SU-DHL-6 (cell line): ENCODE data around the gene ULBP2.
"Not testable (repeated sequence)": the region's sequence is repeated elsewhere in the genome, so short reads cannot be mapped to it uniquely, and the experiment has no call there.

ENCODE experiments used
- H2AFZ ChIP-seq: fragments of 200-600 bp; sonication (generic); 2 replicates; pipeline ENCODE4 v1.6.1; 2014; ENCODE audit warnings: low read depth, mild to moderate bottlenecking, moderate library complexity, mixed read lengths, antibody characterized with exemption, low read length; ENCODE audit not compliant: severe bottlenecking
- H3F3A ChIP-seq: fragments of 200-600 bp; shearing (Covaris generic); 2 replicates; pipeline ENCODE4 v1.6.0; 2016; ENCODE audit warnings: antibody characterized with exemption, mild to moderate bottlenecking; ENCODE audit not compliant: insufficient read depth
- H3K27ac ChIP-seq: fragments of 200-600 bp; sonication (generic); 2 replicates; pipeline ENCODE4 v1.5.1; 2016; ENCODE audit warnings: low read depth, mild to moderate bottlenecking, low read length, moderate library complexity, mixed read lengths
- H3K27me3 ChIP-seq: fragments of 200-600 bp; sonication (generic), shearing (Covaris generic); 2 replicates; pipeline ENCODE4 v1.6.0; 2014; ENCODE audit warnings: mild to moderate bottlenecking, low read length
- H3K36me3 ChIP-seq: fragments of 200-600 bp; sonication (generic); 2 replicates; pipeline ENCODE4 v1.6.1; 2014; ENCODE audit warnings: mild to moderate bottlenecking, low read length, mixed read lengths
- H3K4me2 ChIP-seq: fragments of 300-600, 200-600 bp; shearing (Covaris generic), sonication (generic); 2 replicates; pipeline ENCODE4 v1.6.0; 2014; ENCODE audit warnings: low read length, low read depth, mild to moderate bottlenecking; ENCODE audit not compliant: poor library complexity, severe bottlenecking
- H3K4me3 ChIP-seq: fragments of 200-600 bp; sonication (generic); 2 replicates; pipeline ENCODE4 v1.5.1; 2014; ENCODE audit warnings: antibody characterized with exemption, low read length, mild to moderate bottlenecking, mixed read lengths; ENCODE audit not compliant: insufficient read depth, poor library complexity, severe bottlenecking
- H3K79me2 ChIP-seq: fragments of 200-600 bp; sonication (generic); 2 replicates; pipeline ENCODE4 v1.6.1; 2014; ENCODE audit warnings: mild to moderate bottlenecking, low read length, moderate library complexity; ENCODE audit not compliant: insufficient read depth
- H3K9ac ChIP-seq: fragments of 200-600 bp; sonication (generic); 2 replicates; pipeline ENCODE4 v1.7.0; 2014; ENCODE audit warnings: mild to moderate bottlenecking, low read length
- H3K9me2 ChIP-seq: fragments of 200-600 bp; sonication (generic); replicated peaks from 2 replicates; pipeline ENCODE4 v1.6.1; 2014; ENCODE audit warnings: low read length; ENCODE audit not compliant: insufficient read depth
- H3K9me3 ChIP-seq: fragments of 200-600 bp; sonication (generic); 2 replicates; pipeline ENCODE4 v1.6.1; 2014; ENCODE audit warnings: low read length, mixed read lengths; ENCODE audit not compliant: insufficient read depth
- H4K20me1 ChIP-seq: fragments of 200-600 bp; sonication (generic); 2 replicates; pipeline ENCODE4 v1.6.1; 2014; ENCODE audit warnings: low read depth, mild to moderate bottlenecking, antibody characterized with exemption, low read length, moderate library complexity, mixed read lengths
- EZH2phosphoT487 ChIP-seq: fragments of 200-600 bp; sonication (generic), shearing (Covaris generic); conservative IDR thresholded peaks from 2 replicates; pipeline ENCODE4 v1.6.1; 2018; ENCODE audit warnings: mild to moderate bottlenecking, antibody characterized with exemption, low read length, moderate library complexity, mixed read lengths

The ULBP2 gene

DNA sequence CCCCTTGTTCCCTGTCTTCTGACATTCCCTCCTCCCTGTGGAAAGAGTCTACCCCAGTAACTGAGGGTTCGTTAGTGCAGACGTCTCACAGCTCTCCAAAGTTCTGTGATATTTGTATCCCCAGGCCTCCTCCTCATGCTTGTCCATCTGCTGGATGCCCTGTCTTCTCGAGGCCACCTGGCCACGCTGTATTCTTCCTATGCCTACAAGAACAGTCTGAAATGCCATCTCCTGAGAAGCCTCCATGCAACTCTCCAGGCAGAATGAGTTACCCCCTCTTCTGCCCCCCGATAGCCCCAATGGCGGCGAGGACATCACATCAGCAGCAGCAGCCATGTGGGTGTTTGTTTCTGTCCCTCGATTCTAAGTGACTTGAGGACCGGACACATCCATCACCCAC, 9.3 kb downstream of the ULBP2 start:
- H3K4me3 ChIP-seq: no peak overlapping the region
- no peaks in the 10 kb centered on the region for H3K27me3 ChIP-seq

DNA sequence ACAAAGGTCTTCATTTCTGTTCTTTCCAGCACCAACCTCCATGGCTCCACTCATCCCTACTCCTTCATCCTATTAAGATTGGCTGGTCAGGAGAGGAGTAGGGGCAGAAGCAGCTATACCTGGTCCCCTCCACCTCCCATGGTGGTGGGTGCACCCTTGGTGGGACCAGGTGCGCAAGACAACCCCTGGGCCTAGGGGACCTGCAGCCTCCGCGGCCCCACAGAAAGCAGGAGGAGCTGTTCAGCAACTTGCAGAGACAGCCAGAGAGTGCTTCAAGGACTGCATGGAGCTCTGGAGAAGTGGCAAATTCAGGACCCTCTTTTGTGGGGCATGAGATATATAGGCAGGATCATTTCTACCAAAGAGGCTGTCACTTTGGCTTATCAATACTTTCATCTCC, 9.8 kb downstream of the ULBP2 start:
- Histone ChIP-seq H3K9me3 (no peaks in the 10 kb centered on the region), H3F3A (no peaks in the 10 kb centered on the region), H3K9me2 (no peaks in the 10 kb centered on the region), H3K79me2 (no peaks in the 10 kb centered on the region), H3K4me2 (no peak overlapping the region), H3K4me3 (no peak overlapping the region), H4K20me1 (no peaks in the 10 kb centered on the region), H3K36me3 (no peaks in the 10 kb centered on the region), H3K27me3 (no peaks in the 10 kb centered on the region), H3K27ac (no peak overlapping the region), H2AFZ (no peak overlapping the region), H3K9ac (no peak overlapping the region)
- TF ChIP-seq EZH2phosphoT487: no peak

More for the DNA sequence above, 9.3 kb downstream of the ULBP2 start:
- Histone ChIP-seq H3K36me3 (no peaks in the 10 kb centered on the region), H2AFZ (no peak overlapping the region), H3K27ac (no peak overlapping the region), H3K9ac (no peak overlapping the region), H3F3A (no peaks in the 10 kb centered on the region), H3K9me2 (no peaks in the 10 kb centered on the region), H3K9me3 (no peaks in the 10 kb centered on the region), H3K79me2 (no peaks in the 10 kb centered on the region), H4K20me1 (no peaks in the 10 kb centered on the region), H3K4me2 (no peak overlapping the region)
- no peak for TF ChIP-seq EZH2phosphoT487

DNA sequence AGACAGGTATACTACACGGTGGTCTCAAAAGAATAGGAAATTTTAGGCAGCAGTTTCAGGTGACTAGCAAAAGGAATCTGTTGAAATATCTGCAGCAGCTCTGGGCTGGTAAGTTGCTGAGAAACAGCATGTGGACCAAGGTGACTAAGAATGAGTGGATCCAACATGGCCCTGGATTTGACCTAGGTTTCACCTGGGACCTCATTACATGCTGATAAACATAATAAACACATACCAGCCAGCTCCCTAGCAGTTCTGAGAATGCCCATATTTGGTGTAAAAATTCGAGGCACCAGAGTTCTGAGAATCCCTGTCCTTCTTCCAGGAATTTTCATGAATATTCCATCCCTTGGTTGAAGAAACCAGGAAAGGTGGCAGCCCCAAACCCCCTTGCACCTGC, 11.6 kb downstream of the ULBP2 start:
- H3K4me2 ChIP-seq, H3K27ac ChIP-seq, H2AFZ ChIP-seq, H3F3A ChIP-seq, H3K36me3 ChIP-seq, H3K9ac ChIP-seq, H3K9me3 ChIP-seq, H3K4me3 ChIP-seq, H3K9me2 ChIP-seq, H3K27me3 ChIP-seq, H3K79me2 ChIP-seq, H4K20me1 ChIP-seq: not testable (repeated sequence)

DNA sequence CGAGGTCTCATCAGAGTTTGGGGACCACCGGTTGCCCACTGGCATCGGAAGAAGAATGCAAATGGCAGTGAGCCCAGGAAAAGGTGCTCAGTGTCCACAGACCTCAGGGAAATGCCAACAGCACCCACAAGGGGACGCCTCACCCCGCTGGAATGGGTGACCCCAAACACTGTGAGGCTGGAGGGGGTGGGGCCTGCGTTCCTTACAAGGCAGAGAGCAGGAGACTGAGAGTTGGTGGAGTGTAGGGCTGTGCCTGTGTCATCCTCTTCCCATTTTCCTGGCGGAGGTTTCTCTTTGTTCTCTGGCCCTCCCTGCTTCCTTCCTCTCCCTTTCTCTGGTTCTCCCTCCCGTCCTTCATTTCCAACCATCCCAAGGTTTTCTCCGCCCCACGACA, 12.1 kb downstream of the ULBP2 start:
- H3K27me3 ChIP-seq, H3F3A ChIP-seq, H3K4me3 ChIP-seq, H3K36me3 ChIP-seq, H3K9me3 ChIP-seq, H3K9ac ChIP-seq, H3K9me2 ChIP-seq, H2AFZ ChIP-seq, H3K27ac ChIP-seq, H3K79me2 ChIP-seq, H3K4me2 ChIP-seq, H4K20me1 ChIP-seq: not testable (repeated sequence)

DNA sequence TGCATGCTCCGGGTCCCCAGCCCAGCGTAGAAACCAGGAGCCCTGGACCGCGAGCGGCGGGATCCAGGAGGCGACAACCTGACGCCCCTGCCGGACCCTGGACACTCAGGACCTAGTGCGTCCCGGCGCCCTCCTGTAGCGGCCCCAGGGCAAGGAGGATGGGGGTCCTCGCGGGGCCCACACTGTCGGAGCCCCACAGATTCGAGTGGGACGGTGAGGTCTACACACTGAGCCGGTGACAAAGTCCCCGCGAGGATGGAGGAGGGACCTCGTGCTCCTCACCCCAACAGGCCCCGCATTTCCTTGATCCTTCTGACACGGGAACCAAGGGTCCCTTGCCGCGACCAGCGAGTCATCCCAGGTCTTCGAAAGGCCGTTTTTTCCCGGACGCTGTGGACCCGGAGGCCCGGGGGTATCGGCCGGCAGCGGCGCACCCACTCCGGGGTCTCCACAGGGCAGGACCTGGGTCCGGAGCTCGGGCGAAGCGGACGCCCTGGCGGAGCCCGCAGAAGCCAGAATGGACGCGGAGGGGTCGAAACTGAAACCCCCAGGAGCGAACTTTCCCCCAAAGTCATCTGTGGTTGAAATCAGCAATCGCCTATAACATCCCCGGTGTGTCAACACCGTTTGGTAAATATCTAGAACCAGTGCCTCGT, 12.6 kb downstream of the ULBP2 start:
- not testable (repeated sequence) for H3K36me3 ChIP-seq, H3K4me3 ChIP-seq, H3K4me2 ChIP-seq, H3K27me3 ChIP-seq, H3K9me2 ChIP-seq, H3K79me2 ChIP-seq, H3K9ac ChIP-seq, H3F3A ChIP-seq, H3K9me3 ChIP-seq, H3K27ac ChIP-seq, H2AFZ ChIP-seq, H4K20me1 ChIP-seq

DNA sequence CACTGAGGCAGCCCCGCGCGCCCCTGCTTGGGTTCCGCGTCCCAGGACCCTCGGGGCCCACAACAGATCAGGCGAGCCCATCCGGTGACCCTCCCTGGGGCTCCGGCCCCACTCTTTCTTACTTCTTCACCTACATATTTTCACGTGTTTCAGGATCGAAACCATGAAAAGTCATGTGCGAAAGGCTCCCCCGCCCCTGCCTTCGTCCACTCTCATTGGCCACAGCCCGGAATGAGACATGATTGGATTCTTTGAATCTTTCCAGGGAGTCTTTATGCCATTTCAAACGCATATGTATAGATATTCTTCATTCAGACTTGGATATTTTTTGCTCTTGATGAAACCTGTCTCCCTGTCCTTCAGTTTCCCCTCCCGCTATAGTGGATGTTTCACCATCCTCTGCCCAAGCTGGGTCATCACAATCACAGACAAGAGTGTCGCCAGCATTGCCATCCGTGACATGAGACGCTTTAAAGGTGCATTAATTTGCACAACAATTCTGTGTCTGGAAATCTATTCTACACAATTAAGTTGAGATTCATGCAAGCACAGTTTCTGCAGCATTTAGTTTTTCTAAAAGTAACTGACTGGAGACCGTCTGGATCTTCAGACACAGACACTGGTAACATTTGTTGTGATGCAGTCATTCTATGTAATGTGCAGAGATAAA, 13.3 kb downstream of the ULBP2 start:
- H3K4me2 ChIP-seq, H3K27ac ChIP-seq, H2AFZ ChIP-seq, H4K20me1 ChIP-seq, H3K9me3 ChIP-seq, H3K4me3 ChIP-seq, H3K9ac ChIP-seq, H3K36me3 ChIP-seq, H3K79me2 ChIP-seq, H3F3A ChIP-seq, H3K9me2 ChIP-seq, H3K27me3 ChIP-seq: not testable (repeated sequence)

DNA sequence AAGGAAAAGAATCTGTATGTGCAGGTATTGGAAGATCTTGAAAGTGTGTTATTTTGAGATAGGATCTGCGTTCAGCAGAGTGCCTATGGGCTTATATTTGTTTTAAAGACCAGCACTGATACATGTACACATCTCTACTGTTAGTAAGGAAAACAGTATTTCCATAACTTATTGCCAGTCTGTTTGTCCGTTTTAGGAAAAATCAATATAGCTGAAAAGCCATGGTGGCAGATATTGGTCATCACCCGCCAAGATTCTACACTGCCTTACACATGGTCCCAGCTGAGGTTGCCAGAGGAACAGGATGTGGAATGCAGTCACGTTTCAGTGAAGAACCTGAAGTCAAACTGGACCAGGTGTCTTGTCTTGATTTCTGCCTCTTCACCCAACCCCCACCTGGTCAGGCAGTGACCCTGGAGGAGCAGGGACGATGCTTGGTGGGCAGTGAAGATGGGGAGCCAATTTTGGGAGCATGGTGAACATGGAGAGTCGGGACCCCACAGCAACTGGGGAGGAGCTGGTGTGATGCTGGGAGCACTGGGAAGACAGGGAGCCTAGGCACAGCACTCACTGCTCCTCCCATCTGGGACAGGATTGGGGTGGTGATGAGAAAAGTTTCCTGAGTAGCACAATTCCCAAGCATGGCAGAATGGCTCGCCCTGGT, 14.0 kb downstream of the ULBP2 start:
- H3K27ac ChIP-seq, H3K4me2 ChIP-seq, H3K27me3 ChIP-seq, H3F3A ChIP-seq, H3K9me3 ChIP-seq, H3K9me2 ChIP-seq, H3K4me3 ChIP-seq, H3K9ac ChIP-seq, H2AFZ ChIP-seq, H4K20me1 ChIP-seq, H3K36me3 ChIP-seq, H3K79me2 ChIP-seq: not testable (repeated sequence)
